Right ventricle myocardium superior (tissue), 1 donor: ENCODE results near the gene NOS2. TPM values are rescaled to one million over a fixed set of nuclear protein-coding genes. Genes with fewer than 3 reads are reported as not detected.
"Not testable (repeated sequence)": the region's sequence is repeated elsewhere in the genome, so short reads cannot be mapped to it uniquely, and the experiment has no call there.

Experiments used
- ATAC-seq: fragments of 200-7000 bp; cut with Tn5 transposase; one replicate; pipeline ENCODE4 v1.9.1; 2020; ENCODE audit warnings: mild to moderate bottlenecking; ENCODE audit not compliant: poor library complexity
- DNase-seq: peaks from one replicate; pipeline ENCODE4 v3.0.0-alpha.2; 2020
- intact Hi-C: fragments of 100-400 bp; cut with DNase I; formaldehyde crosslinking; loops from one replicate; pipeline ENCODE4 v1.11.2; 2022
- total RNA-seq: library from RNA; stranded (reverse); fragmentation: NEBNext Ultra II Directional; extraction: Animal tissue kit (Norgen Biotek cat#: 25700); gene quantifications from one replicate; pipeline ENCODE4 v1.2.1, GENCODE V29; 2021
- donor health status: DM: no; HTN: yes; CAD: no; lungs with severe emphysema.

Gene NOS2
- total RNA-seq, 1 donor from 2014 or later: 0.19 TPM

DNA sequence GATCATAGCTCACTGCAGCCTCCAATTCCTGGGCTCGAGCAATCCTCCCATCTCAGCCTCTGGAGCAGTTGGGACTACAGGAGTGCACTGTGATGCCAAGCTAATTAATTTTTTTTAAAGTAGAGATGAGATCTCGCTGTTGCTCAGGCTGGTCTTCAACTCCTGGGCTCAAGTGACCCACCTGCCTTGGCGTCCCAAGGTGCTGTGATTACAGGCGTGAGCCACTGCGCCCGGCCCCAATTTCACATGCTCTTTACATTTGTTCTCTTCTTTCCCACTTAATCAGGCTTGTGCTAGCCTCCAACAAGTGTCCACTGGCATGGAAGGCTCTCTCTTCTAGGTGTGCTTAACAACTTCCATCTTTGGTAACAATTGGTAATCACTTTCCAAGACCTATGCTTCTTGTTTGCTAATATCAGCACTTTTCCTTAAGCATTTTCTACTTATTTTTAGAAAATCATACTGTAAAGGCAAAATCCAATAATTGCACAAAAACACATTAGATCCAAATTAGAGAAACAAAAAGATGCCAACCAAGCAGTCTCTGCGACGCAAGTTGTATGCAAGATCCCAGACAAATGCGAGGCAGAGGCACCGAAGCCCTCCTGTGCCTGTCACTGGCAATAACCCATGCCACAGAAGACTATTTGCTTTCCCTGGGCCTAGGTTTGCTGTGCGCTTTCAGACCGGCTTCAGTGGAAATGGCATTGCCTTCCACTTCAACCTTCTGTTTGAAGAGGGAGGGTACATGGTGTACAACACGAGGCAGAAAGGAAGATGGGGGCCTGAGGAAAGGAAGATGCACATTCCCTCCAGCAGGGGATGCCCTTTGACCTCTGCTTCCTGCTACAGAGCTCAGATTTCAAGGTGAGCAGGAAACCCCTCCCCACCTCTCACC lies 52.6 kb downstream of the NOS2 start:
- intact Hi-C loops: no loop called here
- DNase-seq (no peak), ATAC-seq (no peak)

DNA sequence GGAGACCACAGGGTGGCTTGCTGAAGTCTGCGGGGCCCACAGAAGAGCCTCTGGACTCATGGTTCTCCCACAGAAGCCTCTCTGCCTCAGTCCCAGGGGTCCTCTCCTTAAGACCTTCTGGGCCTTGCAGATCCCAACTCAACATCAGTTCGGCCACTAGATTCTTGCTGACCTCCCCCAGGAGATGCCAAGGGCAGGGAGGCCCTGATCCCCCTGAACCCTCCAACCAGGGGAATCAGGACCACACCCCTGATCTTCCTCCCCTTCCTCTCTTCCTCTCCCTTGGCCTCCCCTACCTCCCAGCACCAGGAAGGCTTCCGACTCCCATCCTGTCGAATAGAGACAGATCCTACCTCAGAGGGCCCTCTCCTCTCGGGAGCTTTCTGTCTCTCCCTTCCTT lies 53.4 kb downstream of the NOS2 start:
- intact Hi-C loops: no loop called here
- no peak for DNase-seq
- ATAC-seq: no peak

DNA sequence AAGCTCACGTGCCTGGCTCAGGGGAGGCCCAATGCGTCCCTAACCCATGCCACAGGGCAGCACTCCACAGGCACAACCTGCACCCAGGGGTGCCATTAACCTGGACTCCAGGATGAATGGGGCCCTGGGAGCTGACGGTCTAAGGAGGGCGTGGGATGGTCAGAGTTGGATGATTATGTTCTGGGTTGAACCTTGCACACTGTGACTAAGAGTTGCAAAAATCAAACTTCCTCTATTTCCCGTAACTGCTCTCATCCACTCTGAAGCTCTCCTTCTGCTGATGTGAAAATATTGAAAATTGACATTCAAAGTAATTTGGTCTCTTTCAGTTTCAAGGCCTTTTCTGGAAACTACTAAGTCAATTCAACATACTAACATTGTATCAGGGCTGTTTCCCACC lies 54.0 kb downstream of the NOS2 start:
- ATAC-seq, DNase-seq, intact Hi-C loops: not testable (repeated sequence)

DNA sequence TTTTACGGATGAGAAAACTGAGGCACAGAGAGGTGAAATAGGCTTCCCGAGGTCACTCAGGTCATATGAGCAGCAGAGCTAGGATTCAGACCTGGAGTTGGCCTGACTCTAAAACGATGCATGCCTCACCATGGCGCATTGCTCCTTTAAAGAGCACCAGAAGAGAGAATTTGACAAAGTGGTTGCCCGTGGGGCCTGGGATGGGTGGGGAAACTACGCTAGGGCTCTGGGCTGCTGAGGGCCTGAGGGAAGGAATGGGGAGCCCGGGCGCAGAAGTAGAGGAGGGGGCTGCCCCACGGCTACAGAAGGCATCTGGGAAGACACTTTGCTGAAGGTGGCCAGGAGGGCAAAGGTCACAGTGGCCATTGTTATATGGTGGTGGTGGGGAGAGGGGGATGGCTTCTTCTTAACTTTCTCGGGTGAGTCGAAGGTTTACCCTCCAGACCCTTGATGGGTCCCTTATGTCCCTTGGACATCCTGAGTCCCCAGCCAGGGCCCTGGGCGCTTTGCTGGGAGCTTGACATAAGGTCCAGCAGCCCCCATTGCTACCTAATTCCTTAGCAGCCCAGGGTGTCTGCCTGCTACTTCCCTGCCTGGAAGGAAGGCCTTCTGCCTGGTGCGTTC lies 55.0 kb downstream of the NOS2 start:
- DNase-seq, ATAC-seq, intact Hi-C loops: not testable (repeated sequence)

DNA sequence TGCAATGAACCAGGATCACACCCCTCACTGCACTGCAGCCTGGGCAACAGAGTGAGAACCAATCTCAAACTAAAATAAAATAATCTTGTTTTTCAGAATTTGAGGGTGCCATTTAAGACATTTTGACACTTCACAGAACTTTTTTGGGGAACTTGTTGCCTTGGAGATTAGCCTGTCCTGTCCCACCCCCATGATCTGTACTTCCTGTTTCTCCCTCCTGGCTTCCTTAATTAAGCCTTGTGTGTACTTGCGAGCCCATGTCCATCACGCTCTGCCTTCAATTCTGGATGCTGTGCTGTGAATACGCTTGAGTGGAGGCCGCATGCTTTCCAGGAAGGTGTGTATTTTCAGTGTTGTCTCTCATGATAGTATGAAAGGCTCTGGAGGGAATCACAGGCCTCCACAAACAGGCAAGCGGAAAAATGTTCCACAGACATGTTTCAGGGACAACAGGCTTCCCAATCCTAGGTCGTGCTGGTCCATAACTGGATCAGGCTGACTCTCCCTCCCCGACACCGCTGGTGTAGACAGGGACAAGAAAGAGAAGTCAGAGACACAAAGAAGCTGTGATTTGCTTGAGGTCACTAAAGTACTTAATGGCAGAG lies 56.9 kb downstream of the NOS2 start:
- ATAC-seq (no peak), DNase-seq (no peak)
- intact Hi-C loops: no loop called here

DNA sequence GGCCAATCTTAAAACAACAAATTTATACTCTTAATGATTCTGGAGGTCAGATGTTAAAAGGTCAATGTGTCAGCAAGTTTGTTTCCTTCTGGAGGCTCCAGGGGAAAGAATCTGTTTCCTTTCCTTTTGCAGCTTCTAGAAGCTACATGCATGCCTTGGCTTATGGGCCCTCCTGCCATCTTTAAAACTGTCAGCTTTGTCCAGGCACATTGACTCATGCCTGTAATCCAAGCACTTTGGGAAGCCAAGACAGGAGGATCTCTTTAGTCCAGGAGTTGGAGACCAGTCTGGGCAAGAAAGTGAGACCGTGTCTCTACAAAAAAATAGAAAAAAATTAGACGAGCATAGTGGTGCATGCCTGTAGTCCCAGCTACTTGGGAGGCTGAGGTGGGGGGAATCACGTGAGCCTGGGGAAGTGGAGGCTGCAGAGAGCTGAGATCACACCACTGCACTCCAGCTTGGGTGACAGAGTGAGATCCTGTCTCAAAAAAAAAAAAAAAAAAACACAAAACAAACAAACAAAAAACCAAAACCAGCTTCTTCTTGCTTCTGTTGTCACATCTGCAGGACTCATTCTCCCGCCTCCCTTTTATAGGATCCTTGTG lies 58.3 kb downstream of the NOS2 start:
- DNase-seq (no peak), ATAC-seq (no peak)
- intact Hi-C loops: no loop called here

DNA sequence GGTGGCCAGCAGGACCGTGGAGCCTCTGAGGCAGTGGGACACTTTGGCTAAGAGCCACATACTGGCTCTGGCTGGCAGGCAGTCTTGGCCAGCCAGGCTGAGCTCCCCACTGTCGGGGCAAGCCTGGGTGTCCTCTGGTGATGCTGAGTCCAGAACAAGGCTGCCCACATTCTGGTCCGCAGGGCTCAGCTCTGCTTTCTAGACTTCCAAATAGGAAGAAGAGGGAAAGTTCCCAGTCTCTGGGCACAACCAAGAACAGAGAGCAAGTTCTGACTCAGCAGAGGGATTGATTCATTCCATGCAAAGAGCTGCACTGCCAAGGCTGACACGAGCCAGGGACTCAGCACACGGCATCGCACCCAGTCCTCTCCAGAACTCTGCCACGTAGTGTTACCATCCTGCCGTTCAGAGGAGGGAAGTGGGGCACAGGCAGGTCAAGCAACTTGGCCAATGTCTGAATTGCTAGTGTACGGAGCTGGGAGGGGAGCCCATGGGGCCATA lies 58.9 kb downstream of the NOS2 start:
- ATAC-seq (no peak), DNase-seq (no peak)
- intact Hi-C loops: no loop called here

DNA sequence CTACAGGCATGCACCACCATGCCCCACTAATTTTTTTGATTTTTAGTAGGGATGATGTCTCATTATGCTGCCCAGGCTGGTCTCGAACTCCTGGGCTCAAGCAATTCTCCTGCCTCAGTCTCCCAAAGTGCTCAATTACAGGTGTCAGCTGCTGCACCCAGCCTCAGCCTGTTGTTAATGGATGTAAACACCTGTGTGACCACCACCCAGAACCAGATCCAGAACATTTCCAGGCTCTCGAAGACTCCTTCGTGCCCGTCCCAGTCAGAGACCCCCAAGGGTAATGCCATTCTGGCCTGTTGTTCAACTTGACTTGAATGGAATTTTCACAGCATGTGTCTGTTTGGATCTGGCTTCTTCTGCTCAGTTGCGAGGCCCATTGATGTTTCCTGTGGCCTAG lies 59.8 kb downstream of the NOS2 start:
- ATAC-seq, DNase-seq, intact Hi-C loops: not testable (repeated sequence)

DNA sequence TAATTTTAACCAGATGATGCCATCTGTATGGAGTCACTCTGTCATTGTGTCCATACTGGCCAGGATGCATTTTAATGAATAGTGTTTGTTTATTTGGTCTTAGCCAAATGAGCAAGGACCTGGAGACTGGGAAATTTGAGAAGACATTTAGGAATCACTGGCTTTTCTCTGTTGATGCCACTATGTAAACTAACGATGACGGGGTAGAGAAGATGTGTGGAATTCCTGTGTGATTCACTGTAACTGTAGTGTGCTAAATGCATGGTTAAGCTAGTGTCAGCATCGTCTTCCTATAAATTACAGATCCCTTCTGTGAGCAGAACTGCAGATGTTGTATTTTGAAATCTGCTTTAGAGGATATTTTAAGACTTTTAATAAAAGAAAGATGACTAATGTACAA lies 66.6 kb downstream of the NOS2 start:
- intact Hi-C loops: no loop called here
- no peak for DNase-seq
- ATAC-seq: no peak

DNA sequence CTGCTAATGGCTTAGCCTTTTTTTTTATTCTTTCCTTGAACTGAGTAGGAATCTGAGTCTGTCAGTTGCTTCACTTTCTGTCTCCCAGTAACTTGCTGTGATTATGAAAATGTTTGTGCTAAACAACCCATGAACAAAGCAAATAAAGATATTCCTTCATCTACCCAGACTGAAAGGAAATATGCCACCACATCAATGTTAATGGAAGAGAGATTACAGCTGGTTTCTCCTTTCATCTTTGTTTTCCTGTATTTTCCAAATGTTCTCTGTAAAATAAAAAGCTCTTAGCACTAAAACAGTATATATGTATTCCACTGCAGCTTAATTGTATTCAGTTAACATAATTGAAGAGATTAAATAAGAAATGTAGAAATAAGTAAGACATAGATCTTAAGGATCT lies 67.6 kb downstream of the NOS2 start:
- intact Hi-C loops, ATAC-seq, DNase-seq: not testable (repeated sequence)

DNA sequence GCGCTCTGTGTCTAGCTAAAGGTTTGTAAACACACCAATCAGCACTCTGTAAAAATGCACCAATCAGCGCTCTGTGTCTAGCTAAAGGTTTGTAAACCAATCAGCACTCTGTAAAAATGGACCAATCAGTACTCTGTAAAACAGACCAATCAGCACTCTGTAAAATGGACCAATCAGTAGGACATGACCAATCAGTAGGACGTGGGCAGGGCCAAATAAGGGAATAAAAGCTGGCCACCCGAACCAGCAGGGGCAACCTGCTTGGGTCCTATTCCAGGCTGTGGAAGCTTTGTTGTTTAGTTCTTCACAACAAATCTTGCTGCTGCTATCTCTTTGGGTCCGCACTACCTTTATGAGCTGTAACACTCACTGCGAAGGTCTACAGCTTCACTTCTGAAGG lies 74.3 kb downstream of the NOS2 start:
- DNase-seq, intact Hi-C loops, ATAC-seq: not testable (repeated sequence)

DNA sequence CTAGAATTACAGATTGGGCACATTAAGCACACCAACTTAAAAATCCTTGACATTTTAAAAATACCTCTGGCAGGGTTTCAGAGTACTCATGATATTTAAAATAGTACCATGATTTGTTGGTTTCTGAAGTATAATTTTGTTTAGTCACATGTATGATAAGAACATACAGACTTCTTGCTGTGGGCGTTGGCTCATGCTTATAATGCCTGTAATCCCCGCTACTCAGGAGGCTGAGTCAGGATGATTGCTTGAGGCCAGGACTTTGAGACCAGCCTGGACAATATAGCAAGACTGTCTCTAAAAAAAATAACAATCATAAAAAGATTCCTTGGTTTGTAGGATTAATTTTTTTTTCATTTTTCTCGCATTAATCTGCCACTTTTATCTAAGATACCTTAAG lies 78.5 kb downstream of the NOS2 start:
- intact Hi-C loops: no loop called here
- ATAC-seq (no peak), DNase-seq (no peak)

Other genes starting within 250 kb of the NOS2 start
- gene LGALS9, start 169.3 kb downstream of the NOS2 start, total RNA-seq: 17.0 TPM
- gene LYRM9, start 92.8 kb upstream of the NOS2 start, total RNA-seq: 9.4 TPM
- gene NLK, start 242.1 kb upstream of the NOS2 start, total RNA-seq: 20.2 TPM